DND-41 (cell line): Measurements from ENCODE around the gene PSMB10.

ENCODE experiments used
- ATAC-seq: fragments of 200-7000 bp; cut with Tn5 transposase; 3 replicates; pipeline ENCODE4 v1.9.1; 2021; ENCODE audit warnings: low read depth; ENCODE audit not compliant: insufficient read depth
- DNase-seq: peaks from one replicate; pipeline ENCODE4 v3.0.0-alpha.2; 2020
- H2AFZ ChIP-seq: 2 replicates; pipeline ENCODE4 v1.6.0; 2012; ENCODE audit warnings: low read depth, low read length
- H3K27ac ChIP-seq: 2 replicates; pipeline ENCODE4 v1.5.1; 2012; ENCODE audit warnings: low read length, inconsistent platforms
- H3K27me3 ChIP-seq: fragments of 200-600 bp; sonication (generic); 2 replicates; pipeline ENCODE4 v1.6.0; 2012; ENCODE audit warnings: low read length, mild to moderate bottlenecking, inconsistent platforms; ENCODE audit not compliant: insufficient read depth, poor library complexity
- H3K36me3 ChIP-seq: 2 replicates; pipeline ENCODE4 v1.5.1; 2012; ENCODE audit warnings: low read length, inconsistent platforms; ENCODE audit not compliant: insufficient read depth
- H3K4me1 ChIP-seq: 2 replicates; pipeline ENCODE4 v1.5.1; 2012; ENCODE audit warnings: mild to moderate bottlenecking, low read length; ENCODE audit not compliant: insufficient read depth
- H3K4me2 ChIP-seq: 2 replicates; pipeline ENCODE4 v1.6.0; 2012; ENCODE audit warnings: mild to moderate bottlenecking, moderate library complexity, low read length, inconsistent platforms; ENCODE audit not compliant: insufficient read depth
- H3K4me3 ChIP-seq, 2 experiments: fragments of 200-600 bp in 1 of 2; shearing (Covaris generic) in 1 of 2; 2 replicates each; pipeline ENCODE4 v1.5.1; 2012 to 2016; ENCODE audit warnings: inconsistent platforms in 2 of 2, low read length in 2 of 2, mild to moderate bottlenecking in 2 of 2, low read depth in 1 of 2, moderate library complexity in 1 of 2
- H3K79me2 ChIP-seq: 2 replicates; pipeline ENCODE4 v1.6.0; 2012; ENCODE audit warnings: low read length, inconsistent platforms; ENCODE audit not compliant: insufficient read depth
- H3K9ac ChIP-seq: 2 replicates; pipeline ENCODE4 v1.6.0; 2012; ENCODE audit warnings: low read depth, mild to moderate bottlenecking, inconsistent platforms, low read length, moderate library complexity
- H3K9me3 ChIP-seq: 2 replicates; pipeline ENCODE4 v1.5.1; 2012; ENCODE audit warnings: low read length, moderate library complexity, mild to moderate bottlenecking, inconsistent platforms; ENCODE audit not compliant: insufficient read depth, severe bottlenecking
- H4K20me1 ChIP-seq: 2 replicates; pipeline ENCODE4 v1.6.0; 2012; ENCODE audit warnings: low read length; ENCODE audit not compliant: insufficient read depth
- EZH2 ChIP-seq: IDR thresholded peaks from 3 replicates; pipeline ENCODE4 v1.6.1; 2012; ENCODE audit warnings: borderline replicate concordance, low read depth, mild to moderate bottlenecking, moderate library complexity, low read length, inconsistent platforms; ENCODE audit not compliant: severe bottlenecking
- TF ChIP-seq, protein P1 (sequence below): IDR thresholded peaks from 2 replicates; pipeline ENCODE4 v1.5.1; 2012; ENCODE audit warnings: borderline replicate concordance, low read length, moderate library complexity, mild to moderate bottlenecking; ENCODE audit not compliant: poor library complexity, severe bottlenecking; ENCODE audit errors: extremely low read depth

The PSMB10 gene

DNA sequence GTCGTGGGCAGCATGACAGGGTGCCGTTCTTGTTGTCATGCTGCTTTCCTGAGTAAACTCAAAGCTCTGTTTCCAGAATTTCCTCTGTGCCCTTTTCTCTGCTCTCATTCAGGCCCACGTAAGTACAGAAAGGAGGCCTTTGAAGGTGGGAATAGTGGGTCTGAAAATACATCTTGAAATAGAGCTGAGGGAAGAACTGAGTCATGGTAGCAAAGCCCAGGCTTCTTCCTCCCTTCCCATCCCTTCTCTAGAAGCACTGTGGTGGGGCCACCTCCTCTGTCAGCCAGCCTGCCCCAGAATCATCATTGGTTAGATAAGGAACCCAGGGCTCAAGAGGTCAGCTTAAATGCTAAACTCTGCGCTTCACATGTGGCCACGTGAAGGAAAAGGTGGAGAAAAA is 14.4 kb downstream of the PSMB10 start:
- H2AFZ ChIP-seq, result no peak overlapping the region
- H3K79me2 ChIP-seq, result peaks cover 30% of the 10 kb centered on the region
- H3K9me3 ChIP-seq, result no peaks in the 10 kb centered on the region
- H3K4me1 ChIP-seq, result no peaks in the 10 kb centered on the region
- ATAC-seq (no peak), DNase-seq (no peak)
- no peak overlapping the region for H3K9ac ChIP-seq
- no peak overlapping the region for H3K4me3 ChIP-seq
- no peak overlapping the region for H3K4me2 ChIP-seq
- H4K20me1 ChIP-seq, result peaks cover 48% of the 10 kb centered on the region
- TF ChIP-seq, protein P1, sequence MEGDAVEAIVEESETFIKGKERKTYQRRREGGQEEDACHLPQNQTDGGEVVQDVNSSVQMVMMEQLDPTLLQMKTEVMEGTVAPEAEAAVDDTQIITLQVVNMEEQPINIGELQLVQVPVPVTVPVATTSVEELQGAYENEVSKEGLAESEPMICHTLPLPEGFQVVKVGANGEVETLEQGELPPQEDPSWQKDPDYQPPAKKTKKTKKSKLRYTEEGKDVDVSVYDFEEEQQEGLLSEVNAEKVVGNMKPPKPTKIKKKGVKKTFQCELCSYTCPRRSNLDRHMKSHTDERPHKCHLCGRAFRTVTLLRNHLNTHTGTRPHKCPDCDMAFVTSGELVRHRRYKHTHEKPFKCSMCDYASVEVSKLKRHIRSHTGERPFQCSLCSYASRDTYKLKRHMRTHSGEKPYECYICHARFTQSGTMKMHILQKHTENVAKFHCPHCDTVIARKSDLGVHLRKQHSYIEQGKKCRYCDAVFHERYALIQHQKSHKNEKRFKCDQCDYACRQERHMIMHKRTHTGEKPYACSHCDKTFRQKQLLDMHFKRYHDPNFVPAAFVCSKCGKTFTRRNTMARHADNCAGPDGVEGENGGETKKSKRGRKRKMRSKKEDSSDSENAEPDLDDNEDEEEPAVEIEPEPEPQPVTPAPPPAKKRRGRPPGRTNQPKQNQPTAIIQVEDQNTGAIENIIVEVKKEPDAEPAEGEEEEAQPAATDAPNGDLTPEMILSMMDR, result no peak
- TF ChIP-seq EZH2, result no peak
- no peak overlapping the region for H3K27ac ChIP-seq
- no peaks in the 10 kb centered on the region for H3K27me3 ChIP-seq
- H3K36me3 ChIP-seq, result peaks cover 44% of the 10 kb centered on the region

DNA sequence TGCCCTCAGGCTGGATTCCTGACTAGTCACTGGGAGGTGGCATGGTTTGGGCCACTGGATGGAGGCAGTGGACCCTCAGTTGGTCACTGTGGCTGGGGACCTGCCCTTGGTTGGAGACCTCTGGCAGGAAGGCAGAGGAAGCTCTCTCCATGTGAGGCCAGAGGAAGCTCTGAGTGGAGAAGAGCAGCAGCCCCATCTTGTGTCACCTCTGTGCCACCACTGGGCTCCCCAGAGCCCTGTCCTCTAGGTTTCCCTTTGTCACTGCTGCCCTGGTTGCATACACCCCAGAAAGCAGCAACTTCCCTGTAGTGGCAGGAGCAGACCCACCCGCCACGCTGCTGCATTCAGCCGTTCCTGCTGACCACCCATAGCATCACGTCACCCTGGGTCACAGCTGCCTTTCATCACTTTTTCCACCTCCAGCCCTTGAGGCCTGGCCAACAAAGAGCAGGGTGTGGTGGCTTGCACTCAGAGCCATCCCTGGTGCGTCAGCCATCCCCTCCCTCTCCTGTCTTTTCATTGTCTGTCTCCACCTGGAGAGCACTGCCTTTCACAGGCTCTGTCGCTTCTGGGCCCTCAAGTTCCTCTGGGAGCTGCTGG is 16.9 kb downstream of the PSMB10 start:
- Histone ChIP-seq H3K27me3 (no peaks in the 10 kb centered on the region), H3K9me3 (no peaks in the 10 kb centered on the region), H3K27ac (0 out of 2 replicates have a peak overlapping the region, but pooled peaks have one; percentile 24), H3K36me3 (peaks cover 59% of the 10 kb centered on the region), H3K4me1 (no peaks in the 10 kb centered on the region), H3K4me3 (no peak overlapping the region), H4K20me1 (peaks cover 52% of the 10 kb centered on the region), H2AFZ (no peak overlapping the region), H3K4me2 (no peak overlapping the region), H3K9ac (no peak overlapping the region), H3K79me2 (peaks cover 39% of the 10 kb centered on the region)
- DNase-seq (no peak), ATAC-seq (0 out of 3 replicates have a peak, but pooled peaks have one; percentile 41)
- TF ChIP-seq, protein P1, result peak; percentile 34
- TF ChIP-seq EZH2, result no peak

DNA sequence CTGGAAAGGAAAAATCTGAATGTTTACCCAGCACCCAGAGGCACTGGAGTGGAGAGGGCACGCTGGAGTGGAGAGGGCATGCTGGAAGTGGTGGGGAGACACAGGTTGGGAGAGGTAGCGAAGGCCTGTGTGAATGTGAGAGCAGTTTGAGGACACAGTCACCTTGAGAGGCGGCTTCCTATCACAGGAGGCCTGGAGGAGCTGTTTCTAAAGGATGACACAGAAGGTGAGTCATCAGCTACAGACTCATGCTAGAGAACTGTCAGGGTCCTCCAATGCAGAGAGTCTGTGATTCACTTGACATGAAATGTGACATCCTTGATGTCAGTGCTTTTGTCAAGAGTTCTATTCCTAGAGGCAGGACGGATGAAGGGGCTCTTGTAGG is 18.8 kb downstream of the PSMB10 start:
- DNase-seq, result no peak
- no peak overlapping the region for H2AFZ ChIP-seq
- H3K9me3 ChIP-seq, result no peaks in the 10 kb centered on the region
- no peak overlapping the region for H3K4me2 ChIP-seq
- no peaks in the 10 kb centered on the region for H3K4me1 ChIP-seq
- H3K36me3 ChIP-seq, result peaks cover 48% of the 10 kb centered on the region
- no peaks in the 10 kb centered on the region for H3K27me3 ChIP-seq
- no peak overlapping the region; the same call in 1 of the 2 replicates for H3K27ac ChIP-seq
- no peak for TF ChIP-seq EZH2
- TF ChIP-seq, protein P1, result no peak
- H3K79me2 ChIP-seq, result peaks cover 36% of the 10 kb centered on the region
- no peak overlapping the region for H3K9ac ChIP-seq
- ATAC-seq, result no peak
- peaks cover 38% of the 10 kb centered on the region for H4K20me1 ChIP-seq
- no peak overlapping the region for H3K4me3 ChIP-seq
